Gastrocnemius medialis (tissue), 4 donors: ENCODE data around the gene EAF1.
"Not testable (repeated sequence)": the region's sequence is repeated elsewhere in the genome, so short reads cannot be mapped to it uniquely, and the experiment has no call there.

Experiments used
- CTCF ChIP-seq, 5 experiments: fragments of 450-650 bp in 3 of 5; fragments of 200-600 bp in 2 of 5; sonication (generic) in 2 of 5; IDR thresholded peaks in 4 of 5; conservative IDR thresholded peaks in 1 of 5; 1 replicate in 4 of 5; 2 replicates in 1 of 5; pipeline ENCODE4 v1.5.1; 2016 to 2019; ENCODE audit warnings: antibody characterized with exemption in 5 of 5, mild to moderate bottlenecking in 3 of 5, moderate library complexity in 3 of 5
- POLR2A ChIP-seq, 2 donors: fragments of 450-650 bp; IDR thresholded peaks; one replicate each; pipeline ENCODE4 v1.6.1; 2017; ENCODE audit warnings: antibody characterized with exemption in 2 of 2, mild to moderate bottlenecking in 2 of 2, moderate library complexity in 2 of 2

- TF ChIP-seq POLR2A (IDR thresholded peaks at IDR 0.05); CTCF (IDR thresholded peaks at IDR 0.05 in 4 of 5, conservative IDR thresholded peaks at IDR 0.05 in 1 of 5): not testable (repeated sequence)
Observed at GRCh38 chr3:15484551-15484950, 57.2 kb downstream of the EAF1 start.
